Ramos (cell line): ENCODE measurements around the gene NDFIP2.
"Not testable (repeated sequence)": the region's sequence is repeated elsewhere in the genome, so short reads cannot be mapped to it uniquely, and the experiment has no call there.

Source experiments
- in situ Hi-C: fragments of 300-500 bp; cut with MboI; formaldehyde crosslinking; loops from one replicate; pipeline ENCODE4 v1.14.3; 2022; ENCODE audit warnings: low sequenced_read_pairs; ENCODE audit not compliant: unreplicated experiment

Gene NDFIP2

DNA sequence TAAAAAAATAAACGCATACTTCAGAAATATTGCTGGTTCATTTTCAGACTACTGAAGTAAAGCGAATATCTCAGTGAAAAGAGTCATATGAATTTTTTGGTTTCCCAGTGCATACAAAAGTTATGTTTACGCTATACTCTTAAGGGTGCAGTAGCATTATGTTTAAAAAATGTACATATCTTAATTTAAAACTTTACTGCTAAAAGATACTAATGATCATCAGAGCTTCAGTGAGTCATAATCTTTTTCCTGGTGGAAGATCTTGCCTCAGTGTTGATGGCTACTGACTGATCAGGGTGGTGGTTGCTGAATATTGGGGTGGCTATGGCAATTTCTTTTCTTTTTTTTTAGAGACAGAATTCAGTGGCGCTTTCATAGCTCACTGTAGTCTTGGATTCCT is 48.9 kb downstream of the NDFIP2 start:
- in situ Hi-C loops, result loop anchor here (25.0 kb wide), 1 partner anchor 1393 kb away; no protein-coding TSS in a partner anchor

DNA sequence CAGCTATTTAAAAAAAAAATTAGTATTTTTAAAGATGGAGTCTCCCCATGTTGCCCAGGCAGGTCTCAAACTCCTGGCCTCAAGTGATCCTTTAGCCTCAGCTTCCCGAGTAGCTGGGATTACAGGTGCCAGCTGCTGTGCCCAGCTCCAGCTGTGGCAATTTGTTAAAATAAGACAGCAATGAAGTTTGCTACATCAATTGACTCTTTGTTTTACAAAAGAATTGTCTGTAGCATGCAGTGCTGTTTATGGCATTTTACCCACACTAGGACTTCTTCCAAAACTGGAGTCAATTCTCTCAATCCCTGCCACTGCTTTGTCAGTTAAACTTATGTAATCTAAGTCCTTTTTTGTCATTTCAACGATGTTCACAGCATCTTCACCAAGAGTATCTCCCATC is 49.3 kb downstream of the NDFIP2 start:
- in situ Hi-C loops, result loop anchor here (25.0 kb wide), 1 partner anchor 1393 kb away; no protein-coding TSS in a partner anchor

DNA sequence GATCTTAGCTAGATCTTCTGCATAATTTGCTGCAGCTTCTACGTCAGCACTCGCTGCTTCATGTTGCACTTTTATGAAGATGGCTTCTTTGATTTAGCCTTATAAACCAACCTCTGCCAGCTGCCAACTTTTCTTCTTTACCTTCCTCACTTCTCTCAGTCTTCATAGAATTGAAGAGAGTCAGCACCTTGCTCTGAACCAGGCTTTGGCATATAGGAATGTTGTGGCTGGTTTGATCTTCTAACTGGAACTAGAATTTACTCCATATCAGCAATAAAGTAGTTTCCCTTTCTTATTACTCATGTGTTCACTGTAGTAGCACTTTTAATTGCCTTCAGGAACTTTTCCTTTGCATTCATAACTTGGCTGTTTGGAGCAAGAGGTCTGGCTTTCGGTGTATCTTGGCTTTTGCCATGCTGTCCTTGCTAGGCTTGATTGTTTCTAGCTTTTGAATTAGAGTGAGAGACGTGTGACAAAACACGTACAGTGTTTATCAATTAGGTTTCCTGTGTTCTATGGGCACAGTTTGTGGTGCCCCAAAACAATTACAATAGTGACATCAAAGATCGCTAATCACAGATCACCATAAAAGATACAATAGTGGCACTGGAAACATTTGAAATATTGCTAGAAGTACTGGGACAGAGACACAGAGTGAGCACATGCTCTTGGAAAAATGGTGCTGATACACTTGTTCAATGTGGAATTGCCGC is 50.7 kb downstream of the NDFIP2 start:
- in situ Hi-C loops, result loop anchor here (25.0 kb wide), 1 partner anchor 1394 kb away; no protein-coding TSS in a partner anchor

DNA sequence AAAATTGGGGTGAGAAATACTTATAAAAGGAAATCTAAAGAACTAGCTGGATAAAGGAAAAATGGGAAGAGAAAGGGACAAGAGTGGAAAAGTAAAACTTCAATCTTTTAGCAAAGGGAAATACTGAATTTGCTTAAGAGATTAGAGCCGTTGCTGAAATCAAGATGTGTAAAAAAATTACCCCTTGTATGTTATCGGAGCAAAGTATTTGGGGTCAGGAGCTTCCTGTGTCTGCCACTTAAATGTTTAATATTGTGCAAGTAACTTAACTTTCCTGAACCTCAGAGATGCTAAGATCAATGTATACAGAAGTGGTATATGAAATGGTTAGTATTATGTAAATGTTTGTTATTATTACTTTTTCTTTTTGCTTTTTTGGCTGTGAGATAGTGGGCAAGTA is 51.6 kb downstream of the NDFIP2 start:
- in situ Hi-C loops, result loop anchor here (25.0 kb wide), 1 partner anchor 1395 kb away; no protein-coding TSS in a partner anchor

DNA sequence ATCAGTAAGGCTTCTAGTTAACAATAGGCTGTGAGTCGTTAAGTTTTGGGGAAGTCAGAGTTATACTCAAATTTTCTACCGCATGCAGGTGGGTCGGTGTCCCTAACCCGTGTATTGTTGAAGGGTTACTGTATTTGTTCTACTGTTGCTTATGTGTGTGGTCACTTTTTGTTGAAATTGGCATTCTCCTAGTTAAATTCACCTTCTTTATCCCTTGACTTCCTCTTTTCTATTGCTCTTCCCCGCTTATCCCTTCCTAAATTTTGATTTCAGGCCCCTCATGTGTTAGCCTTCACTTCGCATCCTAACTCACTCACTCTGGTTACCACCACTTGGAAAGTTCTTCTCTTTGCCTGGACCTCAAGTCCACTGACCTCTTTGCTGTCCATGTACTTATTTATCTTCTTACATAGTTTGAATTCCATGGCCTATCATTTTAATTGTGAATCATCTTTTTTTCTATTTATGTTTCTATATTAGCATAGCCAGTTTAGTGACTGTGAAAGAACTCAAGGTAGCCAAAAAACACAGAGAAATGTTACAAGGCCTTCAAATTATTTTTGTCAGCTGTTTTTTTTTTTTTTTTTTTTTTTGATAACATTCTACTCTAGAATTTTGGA is 52.9 kb downstream of the NDFIP2 start:
- in situ Hi-C loops, result loop anchor here (25.0 kb wide), 1 partner anchor 1397 kb away; no protein-coding TSS in a partner anchor

DNA sequence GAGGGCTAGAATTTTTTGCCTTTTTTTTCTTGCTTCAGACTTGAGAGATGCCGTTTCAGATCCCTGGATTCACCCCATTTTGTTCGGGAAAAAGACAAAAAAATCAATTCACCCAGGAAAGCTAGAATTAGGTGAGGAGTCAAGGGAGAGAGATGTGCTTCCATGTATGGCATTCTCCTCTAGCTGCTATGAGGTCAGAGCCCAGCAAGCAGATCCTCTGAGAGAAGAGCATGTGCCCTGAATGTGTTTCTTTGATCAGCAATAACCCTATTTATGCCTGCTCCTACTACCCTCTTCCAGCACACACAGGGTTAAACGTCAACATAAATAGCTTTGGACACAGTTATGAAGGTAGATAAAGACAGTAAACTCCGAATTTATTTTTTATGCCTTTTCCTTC is 53.6 kb downstream of the NDFIP2 start:
- in situ Hi-C loops, result loop anchor here (25.0 kb wide), 1 partner anchor 1397 kb away; no protein-coding TSS in a partner anchor

DNA sequence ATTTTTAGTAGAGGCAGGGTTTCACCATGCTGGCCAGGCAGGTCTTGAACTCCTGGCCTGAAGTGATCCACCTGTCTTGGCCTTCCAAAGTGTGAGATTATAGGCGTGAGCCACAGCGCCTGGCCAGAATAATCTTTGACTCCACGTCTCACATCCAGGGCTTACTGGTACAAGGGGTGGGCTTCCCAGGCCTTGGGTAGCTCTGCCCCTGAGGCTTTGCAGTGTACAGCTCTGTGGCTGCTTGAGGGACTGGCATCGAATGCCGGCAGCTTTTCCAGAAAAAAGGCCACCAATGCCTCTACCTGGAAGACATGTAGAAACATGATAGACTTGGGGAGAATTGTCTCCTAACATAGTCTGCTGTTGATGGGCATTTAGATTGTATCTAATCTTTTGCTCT is 57.8 kb downstream of the NDFIP2 start:
- in situ Hi-C loops, result loop anchor here (5.0 to 25.0 kb wide), 2 partner anchors 111 to 1401 kb away; no protein-coding TSS in a partner anchor

DNA sequence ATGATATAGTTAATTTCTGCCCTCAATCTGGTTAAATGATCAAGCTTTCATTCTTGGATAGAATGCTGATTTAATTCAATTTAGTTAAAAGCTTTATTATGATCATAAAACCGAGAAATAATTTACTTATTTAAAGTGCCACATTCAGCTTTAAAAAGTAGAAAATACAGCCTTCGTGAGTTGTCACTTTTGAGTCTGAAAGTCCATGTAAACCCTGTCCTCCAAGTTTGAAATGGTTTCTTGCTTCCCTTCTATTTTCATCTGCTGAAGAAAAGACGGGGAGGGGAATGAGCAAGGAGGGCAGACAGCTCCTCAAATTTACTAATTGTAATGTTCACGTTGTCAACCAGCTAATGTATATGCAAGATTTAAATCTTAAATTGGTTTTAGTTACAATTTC is 59.5 kb downstream of the NDFIP2 start:
- in situ Hi-C loops, result loop anchor here (25.0 kb wide), 1 partner anchor 1403 kb away; no protein-coding TSS in a partner anchor

DNA sequence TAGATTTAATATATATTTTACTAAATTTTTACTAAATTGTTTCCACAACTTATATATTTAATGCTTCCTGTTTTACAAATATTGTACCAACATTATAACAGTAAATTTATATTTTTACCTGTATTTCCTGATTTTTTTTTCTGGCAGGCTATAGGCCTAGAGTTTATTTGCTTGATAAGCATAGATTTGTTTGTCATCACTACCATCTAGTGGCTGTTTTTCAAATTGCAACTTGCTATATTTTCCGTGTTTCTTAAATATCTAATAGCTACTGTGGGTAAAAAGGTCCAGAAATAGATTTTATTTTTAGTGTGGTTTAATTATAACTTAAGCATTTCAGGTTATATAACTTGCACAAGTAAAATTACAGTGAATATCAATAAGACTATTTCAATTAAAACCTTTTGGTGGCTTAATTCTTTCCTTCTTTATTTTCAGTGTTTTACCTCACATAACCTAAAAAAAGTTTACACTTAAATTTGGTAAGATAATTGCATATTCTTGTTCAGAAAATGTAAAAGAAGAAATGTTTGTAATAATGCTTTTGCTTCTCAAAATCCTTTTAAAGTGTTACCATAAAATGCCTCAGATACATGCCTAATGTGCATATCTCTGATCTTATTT is 60.6 kb downstream of the NDFIP2 start:
- in situ Hi-C loops, result loop anchor here (25.0 kb wide), 1 partner anchor 1404 kb away; no protein-coding TSS in a partner anchor

DNA sequence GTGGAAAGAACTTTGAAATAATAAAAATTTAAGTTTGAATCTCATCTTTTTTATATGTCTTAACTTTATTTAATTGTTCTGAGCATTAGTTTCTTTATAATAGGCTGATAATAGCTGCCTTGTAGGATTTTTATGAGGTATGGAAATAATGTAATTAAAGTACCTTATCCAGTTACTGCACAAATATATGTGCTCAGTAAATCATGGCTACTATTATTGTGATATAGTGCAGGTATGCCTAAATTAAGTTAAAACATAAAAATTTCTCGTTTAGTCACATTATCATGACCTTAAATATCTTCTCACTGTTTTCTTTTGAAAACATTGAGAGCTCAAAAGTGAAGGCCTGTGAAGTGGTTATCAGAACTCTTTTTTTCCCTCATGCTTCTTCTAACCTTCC is 62.9 kb downstream of the NDFIP2 start:
- in situ Hi-C loops, result loop anchor here (25.0 kb wide), 1 partner anchor 1407 kb away; no protein-coding TSS in a partner anchor

DNA sequence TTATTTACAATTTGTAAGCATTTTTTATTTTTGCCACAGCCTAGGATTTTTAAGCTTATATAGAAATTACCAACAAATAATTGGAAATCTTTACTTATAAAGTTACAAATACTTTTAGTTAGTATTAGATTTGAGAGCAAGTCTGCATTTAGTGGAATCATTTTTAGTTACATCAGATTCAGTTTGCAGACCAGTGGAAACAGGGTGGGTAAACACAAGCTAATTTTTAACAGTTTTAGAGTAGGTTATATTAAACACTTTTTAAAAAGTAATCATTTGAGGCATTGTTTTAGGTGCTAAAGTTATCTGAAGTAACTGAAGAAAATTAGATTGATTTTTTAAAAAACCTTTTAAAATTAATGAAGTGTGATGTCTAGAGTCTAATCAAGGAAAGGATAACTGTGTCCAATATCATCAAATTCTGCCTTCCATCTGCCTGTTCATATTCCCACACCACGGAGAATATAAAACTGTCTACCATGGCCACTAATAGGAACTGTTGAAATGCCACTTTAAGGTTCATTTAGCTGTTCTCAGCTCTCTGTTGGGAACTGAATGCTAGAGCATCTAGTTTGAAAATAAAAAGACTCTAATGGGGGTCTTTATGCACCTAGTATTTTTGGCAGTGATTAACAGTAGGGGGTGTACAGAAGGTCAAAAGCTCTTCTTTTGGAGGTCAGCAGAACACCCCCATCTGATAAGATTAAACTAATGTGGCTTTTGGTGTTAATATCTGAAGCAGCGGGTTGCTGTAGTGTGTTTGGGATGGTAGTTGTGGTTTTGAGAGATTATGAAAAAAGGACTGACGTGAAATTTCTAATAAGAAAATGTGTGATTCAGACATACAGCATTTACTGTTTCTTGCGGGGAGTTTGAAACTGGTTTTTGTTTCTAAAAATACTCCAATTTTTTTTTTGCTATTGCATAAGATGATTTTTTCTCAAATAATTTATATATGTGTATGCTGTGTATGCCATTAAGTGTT is 66.5 kb downstream of the NDFIP2 start:
- in situ Hi-C loops, result loop anchor here (25.0 kb wide), 1 partner anchor 1410 kb away; no protein-coding TSS in a partner anchor

DNA sequence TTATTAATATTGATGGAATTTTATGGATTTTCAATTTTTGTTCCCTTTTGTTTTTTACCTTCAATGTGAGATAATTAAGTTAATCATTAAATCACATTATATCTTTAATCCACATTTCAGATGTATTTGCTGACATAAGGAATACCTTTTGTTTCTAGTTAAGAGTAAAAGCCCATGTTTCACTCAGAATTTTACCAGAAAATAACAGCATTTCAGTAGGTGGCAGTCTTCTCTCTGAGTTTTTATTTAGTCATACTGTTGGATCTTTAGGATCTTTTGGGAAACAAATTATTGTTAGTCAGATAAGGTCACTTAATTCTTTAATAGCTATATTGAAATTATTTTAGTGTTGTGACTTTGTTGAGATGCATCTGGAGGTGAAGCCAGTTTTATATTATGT is 67.9 kb downstream of the NDFIP2 start:
- in situ Hi-C loops, result loop anchor here (25.0 kb wide), 1 partner anchor 1412 kb away; no protein-coding TSS in a partner anchor

DNA sequence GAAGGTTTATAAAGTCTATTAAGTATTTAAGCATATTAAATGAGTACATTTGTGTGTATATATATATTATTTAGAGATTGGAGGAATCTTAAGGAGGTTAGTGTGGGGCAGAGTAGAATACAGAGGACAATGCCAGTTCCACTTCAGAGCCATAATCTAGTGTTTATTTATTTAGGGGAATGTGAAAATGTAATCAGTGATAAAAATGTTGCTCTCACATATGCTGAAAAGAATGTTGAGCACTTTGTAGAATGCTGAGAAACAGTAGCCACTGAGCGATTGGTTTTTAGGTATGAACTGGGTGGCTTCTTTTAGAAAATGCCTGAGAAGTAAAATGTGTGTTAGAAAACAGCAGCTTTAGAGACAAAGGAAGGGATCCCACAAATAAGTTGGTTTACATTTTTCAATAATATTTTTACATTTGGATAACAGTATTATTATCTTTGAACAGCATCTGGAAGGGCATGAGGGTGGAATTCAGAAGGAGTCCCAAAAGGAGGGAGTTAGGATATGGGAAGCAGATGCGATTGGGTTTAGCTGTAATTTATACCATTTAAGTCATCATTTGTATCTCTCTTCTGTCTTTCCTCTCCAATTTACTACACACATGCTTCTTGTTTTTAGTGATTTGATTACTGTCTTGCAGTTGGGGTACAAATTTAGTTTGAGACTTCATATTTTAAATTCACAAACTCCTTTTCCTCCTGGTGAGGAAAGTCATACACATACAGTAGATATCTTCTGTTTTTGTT is 68.6 kb downstream of the NDFIP2 start:
- in situ Hi-C loops, result loop anchor here (25.0 kb wide), 1 partner anchor 1412 kb away; no protein-coding TSS in a partner anchor

DNA sequence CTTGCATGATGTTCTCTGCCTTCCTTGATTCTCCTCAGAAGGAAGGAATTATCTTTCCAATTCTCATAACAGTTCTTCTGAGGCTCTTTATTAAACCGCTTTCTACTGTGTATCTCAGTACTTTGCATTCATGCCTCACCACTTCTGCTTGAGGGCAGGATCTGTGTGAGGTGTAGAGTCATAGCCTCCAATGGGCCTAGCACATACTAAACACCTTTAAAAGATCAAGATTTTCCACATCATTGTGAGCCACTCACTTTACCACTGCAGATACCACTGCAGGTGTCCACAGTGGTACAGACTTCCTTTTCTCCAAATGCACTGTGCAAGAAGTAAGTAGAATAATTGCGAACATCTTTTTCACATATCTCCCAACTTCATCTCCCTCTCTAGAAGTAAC is 76.7 kb downstream of the NDFIP2 start:
- in situ Hi-C loops, result no loop called here

DNA sequence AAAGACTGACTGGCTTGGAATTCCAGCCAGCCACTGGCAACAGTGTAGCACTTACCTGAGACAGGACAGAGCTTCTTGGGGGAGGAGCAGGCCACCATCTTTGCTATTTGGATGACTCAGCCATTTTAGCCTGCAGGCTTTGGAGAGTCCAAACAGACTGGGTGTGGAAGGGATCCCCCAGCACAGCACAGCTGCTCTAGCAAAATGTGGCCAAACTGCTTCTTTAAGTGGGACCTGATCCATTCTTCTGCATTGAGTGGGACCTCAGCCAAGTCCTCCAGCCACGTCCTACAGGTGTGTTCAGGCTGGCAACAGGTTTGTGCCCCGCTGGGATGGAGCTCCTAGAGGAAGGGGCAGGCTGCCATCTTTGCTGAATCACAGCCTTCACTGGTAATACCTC is 80.0 kb downstream of the NDFIP2 start:
- in situ Hi-C loops, result no loop called here

DNA sequence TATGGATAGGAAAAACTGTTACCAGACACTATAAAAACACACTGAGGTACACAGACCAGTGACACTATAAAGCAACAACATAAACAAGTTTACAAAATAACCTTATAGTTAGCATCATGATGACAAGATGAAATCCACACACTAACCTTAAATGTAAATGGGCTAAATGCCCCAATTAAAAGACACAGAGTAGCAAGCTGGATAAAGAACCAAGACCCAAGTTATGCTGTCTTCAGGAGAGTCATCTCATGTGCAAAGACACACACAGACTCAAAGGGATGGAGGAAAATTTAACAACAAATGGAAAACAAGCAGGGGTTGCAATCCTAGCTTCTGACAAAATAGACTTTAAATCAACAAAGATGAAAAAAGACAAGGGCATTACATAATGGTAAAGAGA is 81.6 kb downstream of the NDFIP2 start:
- in situ Hi-C loops, result no loop called here

DNA sequence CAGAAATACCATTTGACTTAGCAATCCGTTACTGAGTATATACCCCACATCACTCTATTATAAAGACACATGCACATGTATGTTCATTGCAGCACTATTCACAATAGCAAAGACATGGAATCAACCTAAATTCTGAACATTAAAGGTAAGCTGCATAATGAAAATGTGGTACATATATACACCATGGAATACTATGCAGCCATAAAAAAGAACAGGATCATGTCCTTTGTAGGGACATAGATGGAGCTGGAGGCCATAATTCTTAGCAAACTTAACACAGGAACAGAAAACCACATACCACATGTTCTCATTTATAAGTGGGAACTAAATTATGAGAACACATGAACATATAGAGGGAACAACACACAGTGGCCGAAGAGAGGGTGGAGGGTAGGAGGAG is 85.2 kb downstream of the NDFIP2 start:
- in situ Hi-C loops, result no loop called here

DNA sequence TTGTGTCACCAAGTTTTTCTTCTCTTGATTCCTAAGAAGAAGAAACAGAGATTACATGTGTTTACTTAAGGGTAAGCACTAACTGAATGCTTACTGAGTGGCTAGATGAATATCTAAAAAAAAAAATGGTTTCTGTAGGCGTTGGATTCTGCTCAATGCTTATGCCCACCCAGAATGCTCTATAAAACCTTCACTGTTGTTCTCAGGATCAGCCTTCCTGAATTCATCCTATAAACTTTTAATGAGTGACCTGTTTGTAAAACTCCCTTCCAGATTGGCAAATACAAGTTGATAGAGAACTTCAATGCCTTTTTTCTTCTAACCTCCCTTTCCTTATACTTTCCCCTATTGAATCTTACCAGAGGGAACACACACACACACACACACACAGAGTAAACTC is 90.2 kb downstream of the NDFIP2 start:
- in situ Hi-C loops, result no loop called here

DNA sequence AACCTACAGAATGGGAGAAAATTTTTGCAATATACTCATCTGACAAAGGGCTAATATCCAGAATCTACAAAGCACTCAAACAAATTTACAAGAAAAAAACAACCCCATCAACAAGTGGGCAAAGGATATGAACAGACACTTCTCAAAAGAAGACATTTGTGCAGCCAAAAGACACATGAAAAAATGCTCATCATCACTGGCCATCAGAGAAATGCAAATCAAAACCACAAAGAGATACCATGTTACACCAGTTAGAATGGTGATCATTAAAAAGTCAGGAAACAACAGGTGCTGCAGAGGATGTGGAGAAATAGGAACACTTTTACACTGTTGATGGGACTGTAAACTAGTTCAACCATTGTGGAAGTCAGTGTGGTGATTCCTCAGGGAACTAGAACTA is 92.9 kb downstream of the NDFIP2 start:
- in situ Hi-C loops, result not testable (repeated sequence)
